A673 (cell line): ENCODE measurements around the gene VSTM4. TPM values are rescaled to one million over a fixed set of nuclear protein-coding genes. Genes with fewer than 3 reads are reported as not detected.

ENCODE experiments used
- BruUV-seq: library from RNA; stranded (reverse); fragments of 400-500 nt; replicated peaks from 2 replicates; lab custom pipeline; 2021; lab: Mats Ljungman, UMichigan
- CTCF ChIA-PET: fragments of 300-600 bp; sonication (Branson Sonifier 250); formaldehyde crosslinking; loops from one replicate; lab custom pipeline; 2022; ENCODE audit warnings: antibody characterized with exemption; lab: Charles Lee
- POLR2A ChIA-PET: fragments of 300-600 bp; sonication (Branson Sonifier 250); formaldehyde crosslinking; loops from one replicate; lab custom pipeline; 2022; ENCODE audit warnings: antibody characterized with exemption; ENCODE audit not compliant: low non-redundant PET; lab: Charles Lee
- DNase-seq: peaks from one replicate; pipeline ENCODE4 v3.0.0-alpha.2; 2015; ENCODE audit warnings: low spot score
- H3K27ac ChIP-seq: fragments of 200-600 bp; sonication (generic); 2 replicates; pipeline ENCODE4 v1.5.1; 2016; ENCODE audit warnings: mixed run types, low read depth, mild to moderate bottlenecking, mixed read lengths, antibody characterized with exemption, low read length; ENCODE audit not compliant: poor library complexity, severe bottlenecking
- H3K27me3 ChIP-seq: fragments of 200-600 bp; sonication (generic); replicated peaks from 2 replicates; pipeline ENCODE4 v1.6.1; 2017; ENCODE audit warnings: mixed run types, low read depth, mild to moderate bottlenecking, mixed read lengths, antibody characterized with exemption, low read length; ENCODE audit not compliant: insufficient read depth, poor library complexity
- H3K36me3 ChIP-seq: fragments of 200-600 bp; sonication (generic); 2 replicates; pipeline ENCODE4 v1.6.1; 2016; ENCODE audit warnings: mixed run types, mild to moderate bottlenecking, mixed read lengths, antibody characterized with exemption, low read length; ENCODE audit not compliant: insufficient read depth, poor library complexity, severe bottlenecking
- H3K4me1 ChIP-seq: fragments of 200-600 bp; sonication (generic); 2 replicates; pipeline ENCODE4 v1.6.1; 2017; ENCODE audit warnings: mixed run types, mild to moderate bottlenecking, mixed read lengths, antibody characterized with exemption, low read length; ENCODE audit not compliant: insufficient read depth, poor library complexity, severe bottlenecking
- H3K4me3 ChIP-seq: fragments of 200-600 bp; sonication (generic); 2 replicates; pipeline ENCODE4 v1.5.1; 2016; ENCODE audit warnings: low read depth, mixed run types, mild to moderate bottlenecking, mixed read lengths, low read length; ENCODE audit not compliant: poor library complexity, severe bottlenecking
- H3K9me3 ChIP-seq: fragments of 200-600 bp; sonication (generic); 2 replicates; pipeline ENCODE4 v1.6.1; 2016; ENCODE audit warnings: mixed run types, low read depth, mild to moderate bottlenecking, mixed read lengths, antibody characterized with exemption, low read length; ENCODE audit not compliant: poor library complexity, severe bottlenecking
- EZH2 ChIP-seq: fragments of 200-600 bp; sonication (generic); IDR thresholded peaks from 2 replicates; pipeline ENCODE4 v1.6.1; 2017; ENCODE audit warnings: borderline replicate concordance, low read depth, mild to moderate bottlenecking, mixed read lengths, antibody characterized with exemption, low read length; ENCODE audit not compliant: poor library complexity, severe bottlenecking
- intact Hi-C: fragments of 100-400 bp; cut with micrococcal nuclease; formaldehyde crosslinking; loops from one replicate; pipeline ENCODE4 v1.10.0; 2022; ENCODE audit not compliant: unreplicated experiment
- total RNA-seq: library from RNA; stranded (reverse); gene quantifications from 2 replicates; pipeline ENCODE4 v1.2.3, GENCODE V29; 2021
- TF ChIP-seq, protein P1 (sequence below): fragments of 300-800, 200-600 bp; sonication (generic); conservative IDR thresholded peaks from 2 replicates; pipeline ENCODE4 v1.5.1; 2017; ENCODE audit warnings: low read depth, mild to moderate bottlenecking, antibody characterized with exemption, low read length, moderate library complexity, mixed read lengths

VSTM4 gene
- total RNA-seq, 1 experiment from 2014 or later = 0.11 TPM

GRCh38 chr10:49052069-49052468 is 63.3 kb downstream of the VSTM4 start:
- ChIA-PET CTCF (no interaction called here), POLR2A (no interaction called here)
- no TSS peak for BruUV-seq

DNA sequence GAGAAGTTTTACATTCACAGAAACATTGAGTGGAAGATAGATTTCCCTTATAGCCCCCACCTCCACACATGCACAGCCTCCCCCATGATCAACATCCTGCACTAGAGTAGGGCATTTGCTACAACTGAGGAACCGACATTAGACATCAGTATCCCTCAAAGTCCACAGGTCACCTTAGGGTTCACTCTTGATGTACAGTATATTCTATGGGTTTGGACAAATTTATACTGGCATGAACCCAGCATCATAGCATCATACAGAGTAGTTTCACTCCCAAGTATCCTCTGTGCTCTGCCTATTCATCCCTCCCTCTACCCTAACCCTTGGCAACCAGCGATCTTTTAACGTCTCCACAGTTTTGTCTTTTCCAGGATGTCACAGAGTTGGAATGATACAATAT is 64.4 kb downstream of the VSTM4 start:
- POLR2A ChIA-PET = no interaction called here

More at GRCh38 chr10:49052069-49052468, 63.3 kb downstream of the VSTM4 start:
- no peaks in the 10 kb centered on the region for H3K9me3 ChIP-seq
- no peak for DNase-seq
- H3K27me3 ChIP-seq = peaks cover 5% of the 10 kb centered on the region
- H3K4me3 ChIP-seq = no peak overlapping the region
- no peaks in the 10 kb centered on the region for H3K36me3 ChIP-seq
- TF ChIP-seq, protein P1, sequence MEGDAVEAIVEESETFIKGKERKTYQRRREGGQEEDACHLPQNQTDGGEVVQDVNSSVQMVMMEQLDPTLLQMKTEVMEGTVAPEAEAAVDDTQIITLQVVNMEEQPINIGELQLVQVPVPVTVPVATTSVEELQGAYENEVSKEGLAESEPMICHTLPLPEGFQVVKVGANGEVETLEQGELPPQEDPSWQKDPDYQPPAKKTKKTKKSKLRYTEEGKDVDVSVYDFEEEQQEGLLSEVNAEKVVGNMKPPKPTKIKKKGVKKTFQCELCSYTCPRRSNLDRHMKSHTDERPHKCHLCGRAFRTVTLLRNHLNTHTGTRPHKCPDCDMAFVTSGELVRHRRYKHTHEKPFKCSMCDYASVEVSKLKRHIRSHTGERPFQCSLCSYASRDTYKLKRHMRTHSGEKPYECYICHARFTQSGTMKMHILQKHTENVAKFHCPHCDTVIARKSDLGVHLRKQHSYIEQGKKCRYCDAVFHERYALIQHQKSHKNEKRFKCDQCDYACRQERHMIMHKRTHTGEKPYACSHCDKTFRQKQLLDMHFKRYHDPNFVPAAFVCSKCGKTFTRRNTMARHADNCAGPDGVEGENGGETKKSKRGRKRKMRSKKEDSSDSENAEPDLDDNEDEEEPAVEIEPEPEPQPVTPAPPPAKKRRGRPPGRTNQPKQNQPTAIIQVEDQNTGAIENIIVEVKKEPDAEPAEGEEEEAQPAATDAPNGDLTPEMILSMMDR = no peak
- no peak for TF ChIP-seq EZH2
- no peaks in the 10 kb centered on the region for H3K4me1 ChIP-seq
- no peak overlapping the region for H3K27ac ChIP-seq
- intact Hi-C loops = no loop called here

DNA sequence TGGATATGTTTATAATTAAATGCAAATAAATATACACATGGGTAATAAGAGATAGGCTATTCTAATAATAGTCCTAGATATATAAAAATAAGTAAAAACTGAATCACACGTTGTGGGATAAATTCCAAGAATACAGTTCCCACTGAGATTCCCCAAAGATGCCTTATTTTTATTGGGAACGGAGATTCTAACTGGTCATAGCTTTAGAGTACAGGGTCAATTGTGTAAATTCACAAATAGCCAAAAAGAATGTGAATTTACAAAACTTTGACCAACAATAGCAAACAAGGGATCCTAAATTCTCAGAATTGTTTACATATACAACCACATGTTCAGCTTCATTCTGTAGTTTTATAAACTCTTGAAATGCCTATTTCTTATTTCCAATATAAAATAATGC is 65.0 kb downstream of the VSTM4 start:
- no TSS peak for BruUV-seq
- H3K27me3 ChIP-seq = peaks cover 5% of the 10 kb centered on the region
- no peaks in the 10 kb centered on the region for H3K4me1 ChIP-seq
- TF ChIP-seq, protein P1 = no peak
- TF ChIP-seq EZH2 = no peak
- intact Hi-C loops = no loop called here
- ChIA-PET CTCF (no interaction called here), POLR2A (no interaction called here)
- no peaks in the 10 kb centered on the region for H3K9me3 ChIP-seq
- no peak overlapping the region for H3K27ac ChIP-seq
- no peak for DNase-seq
- H3K36me3 ChIP-seq = no peaks in the 10 kb centered on the region
- H3K4me3 ChIP-seq = no peak overlapping the region

More for the DNA sequence above, 64.4 kb downstream of the VSTM4 start:
- Histone ChIP-seq H3K27ac (no peak overlapping the region), H3K4me1 (no peaks in the 10 kb centered on the region), H3K36me3 (no peaks in the 10 kb centered on the region), H3K9me3 (no peaks in the 10 kb centered on the region), H3K27me3 (peaks cover 5% of the 10 kb centered on the region), H3K4me3 (no peak overlapping the region)
- intact Hi-C loops = no loop called here
- no TSS peak for BruUV-seq
- no peak for DNase-seq
- CTCF ChIA-PET = no interaction called here
- TF ChIP-seq, protein P1 = no peak
- TF ChIP-seq EZH2 = no peak
